A549 (cell line): Measurements from ENCODE around the gene FAM53B. TPM values are rescaled to one million over a fixed set of nuclear protein-coding genes. Genes with fewer than 3 reads are reported as not detected.

ENCODE experiments used
- ATAC-seq, 2 experiments: fragments of 200-7000 bp in 1 of 2; fragments of >200 bp in 1 of 2; cut with Nextera tagmentation in 1 of 2; cut with Tn5 transposase in 1 of 2; 3 replicates each; pipeline versions ENCODE4 v1.8.0 to v1.9.1; 2018 to 2020; ENCODE audit warnings: mild to moderate bottlenecking in 1 of 2, moderate library complexity in 1 of 2
- CTCF ChIA-PET: fragments of 300-600 bp; sonication (Branson Sonifier 250); formaldehyde crosslinking; extraction: SDS; loops from one replicate; lab custom pipeline; 2021; ENCODE audit warnings: antibody characterized with exemption, inconsistent platforms; lab: Yijun Ruan, JAX
- POLR2A ChIA-PET: fragments of 350-600 bp; formaldehyde crosslinking; extraction: SDS; loops from one replicate; lab custom pipeline; 2021; ENCODE audit warnings: antibody characterized with exemption, inconsistent platforms; lab: Yijun Ruan, JAX
- DNase-seq, 2 experiments: peaks; one replicate each; pipeline versions ENCODE4 v3.0.0 to v3.0.0-alpha.2; 2011 to 2016; ENCODE audit warnings: low read depth in 1 of 2, low spot score in 1 of 2
- FAIRE-seq: peaks from 2 replicates; lab custom pipeline; 2011; peaks lifted over from hg19 to GRCh38; lab: Jason Lieb, UNC
- H3K27ac ChIP-seq, 2 experiments: fragments of >200 bp; sonication (Bioruptor Twin); formaldehyde crosslinking; 3 replicates each; pipeline ENCODE4 v1.5.1; 2016 to 2017
- H3K4me1 ChIP-seq: fragments of >200 bp; sonication (Bioruptor Twin); formaldehyde crosslinking; 3 replicates; pipeline ENCODE4 v1.6.1; 2016
- H3K4me2 ChIP-seq: fragments of >200 bp; sonication (Bioruptor Twin); formaldehyde crosslinking; 3 replicates; pipeline ENCODE4 v1.6.1; 2016
- H3K4me3 ChIP-seq: fragments of >200 bp; sonication (Bioruptor Twin); formaldehyde crosslinking; 3 replicates; pipeline ENCODE4 v1.5.1; 2016
- H3K9me3 ChIP-seq: fragments of >200 bp; sonication (Bioruptor Twin); formaldehyde crosslinking; 3 replicates; pipeline ENCODE4 v1.6.1; 2016
- BCL3 ChIP-seq: fragments of >200 bp; sonication (Bioruptor Twin); formaldehyde crosslinking; IDR thresholded peaks from 3 replicates; pipeline ENCODE4 v1.6.1; 2016
- BHLHE40 ChIP-seq: IDR thresholded peaks from 2 replicates; pipeline ENCODE4 v1.6.1; 2012; ENCODE audit warnings: low read depth, low read length, inconsistent platforms
- CHD4 ChIP-seq: fragments of 200-600 bp; sonication (generic); IDR thresholded peaks from 2 replicates; pipeline ENCODE4 v1.6.1; 2016; ENCODE audit warnings: antibody characterized with exemption, mild to moderate bottlenecking, borderline replicate concordance
- E2F6 ChIP-seq: IDR thresholded peaks from 2 replicates; pipeline ENCODE4 v1.6.1; 2012; ENCODE audit warnings: low read depth, borderline replicate concordance
- EHMT2 ChIP-seq: fragments of 200-600 bp; sonication (generic); IDR thresholded peaks from 2 replicates; pipeline ENCODE4 v1.6.1; 2016; ENCODE audit warnings: antibody characterized with exemption, low read depth, mild to moderate bottlenecking, moderate library complexity
- FOSB ChIP-seq: fragments of 250-450 bp; sonication (Bioruptor Pico); IDR thresholded peaks from 2 replicates; pipeline ENCODE4 v1.5.0; 2020; ENCODE audit warnings: mild to moderate bottlenecking, moderate library complexity
- FOSL2 ChIP-seq, 2 experiments: fragments of 450-650 bp in 1 of 2; fragments of >200 bp in 1 of 2; sonication (Bioruptor Twin) in 1 of 2; formaldehyde crosslinking; IDR thresholded peaks; 2 replicates each; pipeline versions ENCODE4 v1.5.0 to v1.6.1; 2016 to 2020; ENCODE audit warnings: mild to moderate bottlenecking in 1 of 2, moderate library complexity in 1 of 2
- FOXS1 ChIP-seq: fragments of 250-450 bp; sonication (Bioruptor Pico); IDR thresholded peaks from 2 replicates; pipeline ENCODE4 v1.5.0; 2020; ENCODE audit warnings: mild to moderate bottlenecking, moderate library complexity
- GATA3 ChIP-seq: IDR thresholded peaks from 2 replicates; pipeline ENCODE4 v1.6.1; 2012; ENCODE audit warnings: borderline replicate concordance
- HDAC2 ChIP-seq: fragments of 200-600 bp; sonication (generic); IDR thresholded peaks from 2 replicates; pipeline ENCODE4 v1.6.1; 2016
- HOXA7 ChIP-seq: fragments of 250-450 bp; sonication (Bioruptor Pico); IDR thresholded peaks from 2 replicates; pipeline ENCODE4 v1.5.0; 2020; ENCODE audit warnings: mild to moderate bottlenecking, moderate library complexity
- HOXB13 ChIP-seq: fragments of 250-450 bp; sonication (Bioruptor Pico); IDR thresholded peaks from 2 replicates; pipeline ENCODE4 v1.5.0; 2020; ENCODE audit warnings: low read depth, mild to moderate bottlenecking, moderate library complexity
- HOXB5 ChIP-seq: fragments of 250-450 bp; sonication (Bioruptor Pico); IDR thresholded peaks from 2 replicates; pipeline ENCODE4 v1.5.0; 2020; ENCODE audit warnings: mild to moderate bottlenecking, moderate library complexity
- KDM5A ChIP-seq: fragments of 200-600 bp; sonication (generic); IDR thresholded peaks from 2 replicates; pipeline ENCODE4 v1.6.1; 2016; ENCODE audit warnings: antibody characterized with exemption, mild to moderate bottlenecking
- NPAS2 ChIP-seq: fragments of 250-450 bp; sonication (Bioruptor Pico); IDR thresholded peaks from 2 replicates; pipeline ENCODE4 v1.8.0; 2022; ENCODE audit warnings: mild to moderate bottlenecking, moderate library complexity, borderline replicate concordance
- NR3C1 ChIP-seq: fragments of >200 bp; sonication (Bioruptor Twin); formaldehyde crosslinking; IDR thresholded peaks from 3 replicates; pipeline ENCODE4 v1.6.1; 2017
- POLR2AphosphoS2 ChIP-seq: conservative IDR thresholded peaks from 2 replicates; pipeline ENCODE4 v1.6.1; 2012; ENCODE audit warnings: low read length, improper control_type of control experiment, inconsistent platforms
- RAD21 ChIP-seq, 2 experiments: fragments of >200 bp in 1 of 2; sonication (Bioruptor Twin) in 1 of 2; formaldehyde crosslinking in 1 of 2; IDR thresholded peaks in 1 of 2; conservative IDR thresholded peaks in 1 of 2; 2 replicates in 1 of 2; 3 replicates in 1 of 2; pipeline ENCODE4 v1.6.1; 2012 to 2018; ENCODE audit warnings: inconsistent platforms in 1 of 2
- RARB ChIP-seq: fragments of 250-450 bp; sonication (Bioruptor Pico); IDR thresholded peaks from 2 replicates; pipeline ENCODE4 v1.8.0; 2021; ENCODE audit warnings: mild to moderate bottlenecking, moderate library complexity
- RNF2 ChIP-seq: fragments of 200-600 bp; sonication (generic); IDR thresholded peaks from 2 replicates; pipeline ENCODE4 v1.6.1; 2016; ENCODE audit warnings: low read depth, mild to moderate bottlenecking, antibody characterized with exemption, moderate library complexity, borderline replicate concordance
- SREBF2 ChIP-seq: fragments of 450-650 bp; IDR thresholded peaks from 2 replicates; pipeline ENCODE4 v1.6.1; 2014; ENCODE audit warnings: mild to moderate bottlenecking, moderate library complexity
- TP53 ChIP-seq: fragments of 250-450 bp; sonication (Bioruptor Pico); IDR thresholded peaks from 2 replicates; pipeline ENCODE4 v1.5.0; 2021; ENCODE audit warnings: mild to moderate bottlenecking, moderate library complexity
- ZFP36 ChIP-seq: fragments of 450-650 bp; IDR thresholded peaks from 2 replicates; pipeline ENCODE4 v1.6.1; 2014; ENCODE audit warnings: borderline replicate concordance; ENCODE audit not compliant: partially characterized antibody
- WGBS: methylation state at CpG from one replicate; pipeline ENCODE4 v1.1.6; 2017; ENCODE audit errors: missing lambda C conversion rate; 5-methylcytosine and 5-hydroxymethylcytosine counted together
- polyA plus RNA-seq, 4 experiments: library from polyadenylated mRNA; depleted of rRNA in 3 of 4; stranded (reverse); fragments of >200 nt; fragmentation: RNase III in 1 of 4; extraction: RNeasy Plus Mini Kit Qiagen cat#74134 plus additional on column Dnase treatment in 1 of 4; gene quantifications; 2 replicates in 3 of 4; 3 replicates in 1 of 4; pipeline ENCODE4 v1.2.3, GENCODE V29; 2011 to 2017
- TF ChIP-seq, protein P1 (sequence below): fragments of 250-450 bp; sonication (Bioruptor Pico); IDR thresholded peaks from 2 replicates; pipeline ENCODE4 v1.5.0; 2021; ENCODE audit warnings: mild to moderate bottlenecking, moderate library complexity, borderline replicate concordance
- TF ChIP-seq, protein P2 (sequence below): fragments of 200-600 bp; sonication (generic); IDR thresholded peaks from 2 replicates; pipeline ENCODE4 v1.6.1; 2016; ENCODE audit warnings: antibody characterized with exemption, mild to moderate bottlenecking, moderate library complexity
- TF ChIP-seq, protein P3 (sequence below): IDR thresholded peaks from 2 replicates; pipeline ENCODE4 v1.6.1; 2012

The FAM53B gene
- polyA plus RNA-seq, 2 of the 4 experiments (the other 2 are of a cell fraction), result 5.1 to 8.5 TPM

DNA sequence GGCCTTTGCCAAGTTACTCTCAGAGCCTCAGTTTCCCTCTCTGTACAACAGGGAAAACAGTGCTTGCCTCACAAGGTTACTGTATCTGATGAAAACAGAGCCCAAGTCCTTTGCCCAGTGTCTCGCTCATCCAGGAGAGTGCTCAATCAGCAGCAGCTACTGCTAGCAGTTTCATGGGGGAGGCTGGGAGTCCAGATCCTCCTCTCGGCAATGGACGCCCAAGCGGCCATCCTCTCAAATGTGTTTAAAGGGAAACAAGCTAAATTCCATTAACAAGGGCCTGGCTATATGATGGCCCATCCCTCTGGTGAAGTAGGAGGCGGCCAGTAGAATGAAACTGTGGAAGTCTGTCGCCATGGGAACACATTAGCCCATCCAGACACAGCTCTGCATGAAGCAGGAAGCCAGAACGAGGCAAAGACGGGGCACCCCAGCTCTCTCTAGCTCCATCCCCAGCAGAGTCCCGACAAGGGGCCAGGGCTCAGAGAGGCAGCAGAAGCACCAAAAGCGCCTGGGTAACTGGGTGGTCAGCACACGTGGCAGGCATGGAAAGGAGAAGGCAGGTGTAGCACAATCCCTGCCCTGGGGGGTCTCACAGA is 35.2 kb downstream of the FAM53B start:
- ChIA-PET POLR2A (no interaction called here), CTCF (interaction anchor here (1.9 kb wide), 1 partner anchor 33 kb away, joined by 5 read pairs; no protein-coding TSS in a partner anchor)
- FAIRE-seq (no peak), DNase-seq (no peak), ATAC-seq (no peak)
- 0 out of 3 replicates have a peak, but pooled peaks cover 6% of the 10 kb centered on the region for H3K4me1 ChIP-seq
- TF ChIP-seq BCL3, result no peak
- TF ChIP-seq POLR2AphosphoS2, result no peak
- TF ChIP-seq SREBF2, result no peak
- no peak for TF ChIP-seq NPAS2 (CRISPR knock-in tag)
- TF ChIP-seq, protein P1, sequence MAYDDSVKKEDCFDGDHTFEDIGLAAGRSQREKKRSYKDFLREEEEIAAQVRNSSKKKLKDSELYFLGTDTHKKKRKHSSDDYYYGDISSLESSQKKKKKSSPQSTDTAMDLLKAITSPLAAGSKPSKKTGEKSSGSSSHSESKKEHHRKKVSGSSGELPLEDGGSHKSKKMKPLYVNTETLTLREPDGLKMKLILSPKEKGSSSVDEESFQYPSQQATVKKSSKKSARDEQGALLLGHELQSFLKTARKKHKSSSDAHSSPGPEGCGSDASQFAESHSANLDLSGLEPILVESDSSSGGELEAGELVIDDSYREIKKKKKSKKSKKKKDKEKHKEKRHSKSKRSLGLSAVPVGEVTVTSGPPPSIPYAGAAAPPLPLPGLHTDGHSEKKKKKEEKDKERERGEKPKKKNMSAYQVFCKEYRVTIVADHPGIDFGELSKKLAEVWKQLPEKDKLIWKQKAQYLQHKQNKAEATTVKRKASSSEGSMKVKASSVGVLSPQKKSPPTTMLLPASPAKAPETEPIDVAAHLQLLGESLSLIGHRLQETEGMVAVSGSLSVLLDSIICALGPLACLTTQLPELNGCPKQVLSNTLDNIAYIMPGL (CRISPR knock-in tag), result no peak
- TF ChIP-seq E2F6, result no peak
- no peak for TF ChIP-seq FOXS1 (CRISPR knock-in tag)
- TF ChIP-seq GATA3, result no peak
- no peak for TF ChIP-seq HOXA7 (CRISPR knock-in tag)
- TF ChIP-seq BHLHE40, result no peak
- no peak for TF ChIP-seq HDAC2
- TF ChIP-seq EHMT2, result no peak
- no peak for TF ChIP-seq HOXB5 (CRISPR knock-in tag)
- TF ChIP-seq CHD4, result no peak
- no peak for TF ChIP-seq HOXB13 (CRISPR knock-in tag)
- TF ChIP-seq, protein P2, sequence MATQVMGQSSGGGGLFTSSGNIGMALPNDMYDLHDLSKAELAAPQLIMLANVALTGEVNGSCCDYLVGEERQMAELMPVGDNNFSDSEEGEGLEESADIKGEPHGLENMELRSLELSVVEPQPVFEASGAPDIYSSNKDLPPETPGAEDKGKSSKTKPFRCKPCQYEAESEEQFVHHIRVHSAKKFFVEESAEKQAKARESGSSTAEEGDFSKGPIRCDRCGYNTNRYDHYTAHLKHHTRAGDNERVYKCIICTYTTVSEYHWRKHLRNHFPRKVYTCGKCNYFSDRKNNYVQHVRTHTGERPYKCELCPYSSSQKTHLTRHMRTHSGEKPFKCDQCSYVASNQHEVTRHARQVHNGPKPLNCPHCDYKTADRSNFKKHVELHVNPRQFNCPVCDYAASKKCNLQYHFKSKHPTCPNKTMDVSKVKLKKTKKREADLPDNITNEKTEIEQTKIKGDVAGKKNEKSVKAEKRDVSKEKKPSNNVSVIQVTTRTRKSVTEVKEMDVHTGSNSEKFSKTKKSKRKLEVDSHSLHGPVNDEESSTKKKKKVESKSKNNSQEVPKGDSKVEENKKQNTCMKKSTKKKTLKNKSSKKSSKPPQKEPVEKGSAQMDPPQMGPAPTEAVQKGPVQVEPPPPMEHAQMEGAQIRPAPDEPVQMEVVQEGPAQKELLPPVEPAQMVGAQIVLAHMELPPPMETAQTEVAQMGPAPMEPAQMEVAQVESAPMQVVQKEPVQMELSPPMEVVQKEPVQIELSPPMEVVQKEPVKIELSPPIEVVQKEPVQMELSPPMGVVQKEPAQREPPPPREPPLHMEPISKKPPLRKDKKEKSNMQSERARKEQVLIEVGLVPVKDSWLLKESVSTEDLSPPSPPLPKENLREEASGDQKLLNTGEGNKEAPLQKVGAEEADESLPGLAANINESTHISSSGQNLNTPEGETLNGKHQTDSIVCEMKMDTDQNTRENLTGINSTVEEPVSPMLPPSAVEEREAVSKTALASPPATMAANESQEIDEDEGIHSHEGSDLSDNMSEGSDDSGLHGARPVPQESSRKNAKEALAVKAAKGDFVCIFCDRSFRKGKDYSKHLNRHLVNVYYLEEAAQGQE, result no peak
- TF ChIP-seq KDM5A, result no peak
- TF ChIP-seq FOSL2 (IDR thresholded peaks at IDR 0.05), result no peak
- no peak for TF ChIP-seq FOSL2 (CRISPR knock-in tag; IDR thresholded peaks at IDR 0.05)
- H3K4me2 ChIP-seq, result no peak overlapping the region
- WGBS, result 86% methylated on average over 9 of the region's 11 CpGs
- no peaks in the 10 kb centered on the region for H3K9me3 ChIP-seq
- H3K4me3 ChIP-seq, result no peak overlapping the region
- no peak overlapping the region for H3K27ac ChIP-seq

DNA sequence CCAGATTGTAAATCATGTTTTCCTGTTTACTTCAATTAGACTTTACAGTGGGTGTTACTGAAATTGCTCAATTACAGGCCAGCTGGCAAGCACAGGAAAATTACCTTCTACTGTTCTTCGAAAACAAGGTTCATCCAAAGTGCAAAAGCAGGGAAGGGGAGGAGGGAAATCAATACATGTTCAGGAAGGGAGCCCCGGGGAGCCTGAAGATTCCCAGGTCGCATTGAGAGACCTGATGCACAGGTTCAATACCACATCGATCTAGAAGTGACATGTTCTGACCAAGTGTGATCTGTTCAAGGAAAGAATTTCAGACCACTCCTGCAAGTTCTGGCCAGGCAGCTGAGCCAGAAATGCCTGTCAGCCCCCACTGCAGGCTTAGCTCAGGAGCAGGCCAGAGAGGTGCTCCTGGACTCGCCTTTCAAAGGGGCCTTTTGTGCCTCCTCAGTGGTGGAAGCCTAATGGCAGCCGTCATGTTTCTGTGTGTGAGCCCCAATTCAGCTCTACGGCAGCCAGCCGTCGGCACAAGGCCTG is 35.9 kb downstream of the FAM53B start:
- TF ChIP-seq, protein P3, sequence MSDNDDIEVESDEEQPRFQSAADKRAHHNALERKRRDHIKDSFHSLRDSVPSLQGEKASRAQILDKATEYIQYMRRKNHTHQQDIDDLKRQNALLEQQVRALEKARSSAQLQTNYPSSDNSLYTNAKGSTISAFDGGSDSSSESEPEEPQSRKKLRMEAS, result no peak
- TF ChIP-seq RAD21 (conservative IDR thresholded peaks at IDR 0.05 in 1 of 2, IDR thresholded peaks at IDR 0.05 in 1 of 2) (no peak), FOSB (CRISPR knock-in tag) (no peak), RARB (CRISPR knock-in tag) (no peak), FOXS1 (CRISPR knock-in tag) (no peak), EHMT2 (no peak), TP53 (CRISPR knock-in tag) (no peak), GATA3 (no peak), NR3C1 (no peak), ZFP36 (no peak), RNF2 (no peak), BHLHE40 (no peak), HOXB5 (CRISPR knock-in tag) (no peak)
- Histone ChIP-seq H3K4me1 (0 out of 3 replicates have a peak, but pooled peaks cover 6% of the 10 kb centered on the region), H3K4me2 (no peak overlapping the region), H3K27ac (no peak overlapping the region), H3K9me3 (no peaks in the 10 kb centered on the region), H3K4me3 (no peak overlapping the region)
- ChIA-PET CTCF (interaction anchor here (1.1 to 1.9 kb wide), 3 partner anchors 10 to 34 kb away, joined by 3 to 5 read pairs (median 3); no protein-coding TSS in a partner anchor), POLR2A (no interaction called here)
- FAIRE-seq, result no peak
- ATAC-seq, result no peak
- WGBS, result 94% methylated on average over 9 of the region's 9 CpGs
- no peak for DNase-seq
